Breast epithelium (tissue), 3 donors: ENCODE measurements around the gene SLTM.

ENCODE experiments used
- POLR2A ChIP-seq: fragments of 450-650 bp; IDR thresholded peaks from one replicate; pipeline ENCODE4 v1.6.1; 2016; ENCODE audit warnings: antibody characterized with exemption, mild to moderate bottlenecking, moderate library complexity
- POLR2AphosphoS5 ChIP-seq, 3 donors: sonication (generic); formaldehyde crosslinking; IDR thresholded peaks; one replicate each; pipeline ENCODE4 v1.6.1; 2017; ENCODE audit warnings: antibody characterized with exemption in 3 of 3
- TF ChIP-seq, protein P1 (sequence below), 3 donors: fragments of 450-650 bp; IDR thresholded peaks; one replicate each; pipeline ENCODE4 v1.5.1; 2016 to 2017; ENCODE audit warnings: antibody characterized with exemption in 3 of 3, mild to moderate bottlenecking in 3 of 3, moderate library complexity in 3 of 3

DNA sequence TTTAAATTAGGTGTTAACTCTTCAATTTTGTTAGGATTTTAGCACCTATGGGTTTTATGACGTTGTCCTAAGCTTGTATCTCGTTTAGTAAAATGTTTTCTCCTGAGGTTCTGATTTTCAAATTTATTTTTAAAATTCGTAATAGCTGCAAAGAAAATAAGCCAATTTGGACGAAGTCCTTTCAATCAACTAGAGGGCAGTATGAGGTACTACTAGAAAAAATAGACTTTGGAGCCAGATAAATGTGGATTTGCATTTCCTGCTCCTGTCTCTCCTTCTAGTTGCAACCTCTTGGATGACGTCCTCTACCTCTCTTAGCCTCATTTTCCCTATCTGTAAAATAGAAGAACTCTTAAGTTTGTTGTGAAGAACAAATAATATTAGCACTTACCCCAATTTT, 81.1 kb downstream of the SLTM start:
- TF ChIP-seq, protein P1, sequence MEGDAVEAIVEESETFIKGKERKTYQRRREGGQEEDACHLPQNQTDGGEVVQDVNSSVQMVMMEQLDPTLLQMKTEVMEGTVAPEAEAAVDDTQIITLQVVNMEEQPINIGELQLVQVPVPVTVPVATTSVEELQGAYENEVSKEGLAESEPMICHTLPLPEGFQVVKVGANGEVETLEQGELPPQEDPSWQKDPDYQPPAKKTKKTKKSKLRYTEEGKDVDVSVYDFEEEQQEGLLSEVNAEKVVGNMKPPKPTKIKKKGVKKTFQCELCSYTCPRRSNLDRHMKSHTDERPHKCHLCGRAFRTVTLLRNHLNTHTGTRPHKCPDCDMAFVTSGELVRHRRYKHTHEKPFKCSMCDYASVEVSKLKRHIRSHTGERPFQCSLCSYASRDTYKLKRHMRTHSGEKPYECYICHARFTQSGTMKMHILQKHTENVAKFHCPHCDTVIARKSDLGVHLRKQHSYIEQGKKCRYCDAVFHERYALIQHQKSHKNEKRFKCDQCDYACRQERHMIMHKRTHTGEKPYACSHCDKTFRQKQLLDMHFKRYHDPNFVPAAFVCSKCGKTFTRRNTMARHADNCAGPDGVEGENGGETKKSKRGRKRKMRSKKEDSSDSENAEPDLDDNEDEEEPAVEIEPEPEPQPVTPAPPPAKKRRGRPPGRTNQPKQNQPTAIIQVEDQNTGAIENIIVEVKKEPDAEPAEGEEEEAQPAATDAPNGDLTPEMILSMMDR (IDR thresholded peaks at IDR 0.05) = no peak
- TF ChIP-seq POLR2AphosphoS5 (IDR thresholded peaks at IDR 0.05) (no peak), POLR2A (no peak)
